ENCODE results near the gene STK24.

DNA sequence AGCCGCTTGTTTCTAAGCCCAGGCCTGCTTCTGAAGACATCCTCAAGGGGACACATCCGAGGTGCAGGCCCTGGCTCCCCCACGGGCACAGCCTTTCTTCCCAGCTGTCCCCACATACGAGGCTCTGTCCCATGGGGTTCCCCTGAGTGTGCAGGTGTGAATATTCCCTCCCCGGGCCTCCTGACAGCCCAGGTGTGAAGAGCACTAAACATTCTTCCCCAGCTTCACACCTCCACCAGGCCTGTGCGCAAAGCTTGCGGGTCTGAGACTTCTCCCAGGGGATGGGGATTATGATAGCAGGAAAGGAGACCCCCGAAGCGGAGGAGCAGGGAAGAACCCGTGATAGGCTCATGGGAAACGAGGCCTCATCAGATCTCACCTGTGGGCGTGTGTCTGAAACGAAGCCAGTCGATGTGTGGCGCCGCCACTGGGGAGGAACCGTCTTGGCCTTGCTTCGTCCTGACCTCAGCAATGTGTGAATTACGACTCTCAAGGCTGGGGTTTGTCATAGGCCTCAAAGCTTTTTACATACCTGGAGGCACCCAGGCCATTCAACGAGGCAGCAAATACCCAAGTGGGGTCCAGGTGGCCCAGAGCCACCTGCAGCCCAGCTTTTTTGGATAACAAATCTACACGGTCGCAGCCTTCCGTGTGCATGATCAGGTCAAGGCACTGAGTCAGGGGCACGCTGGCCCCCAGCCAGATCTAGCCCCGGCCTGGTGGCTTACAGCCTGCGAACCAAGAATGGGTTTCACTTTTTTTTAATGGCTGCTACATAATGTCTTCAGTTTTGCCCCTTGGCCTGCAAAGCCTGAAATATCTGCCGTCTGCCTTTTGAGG, 134.3 kb downstream of the STK24 start:
- no peak for TF ChIP-seq RAD21 (IDR thresholded peaks at IDR 0.05; ENCODE audit: low read depth)
- TF ChIP-seq, protein P1, sequence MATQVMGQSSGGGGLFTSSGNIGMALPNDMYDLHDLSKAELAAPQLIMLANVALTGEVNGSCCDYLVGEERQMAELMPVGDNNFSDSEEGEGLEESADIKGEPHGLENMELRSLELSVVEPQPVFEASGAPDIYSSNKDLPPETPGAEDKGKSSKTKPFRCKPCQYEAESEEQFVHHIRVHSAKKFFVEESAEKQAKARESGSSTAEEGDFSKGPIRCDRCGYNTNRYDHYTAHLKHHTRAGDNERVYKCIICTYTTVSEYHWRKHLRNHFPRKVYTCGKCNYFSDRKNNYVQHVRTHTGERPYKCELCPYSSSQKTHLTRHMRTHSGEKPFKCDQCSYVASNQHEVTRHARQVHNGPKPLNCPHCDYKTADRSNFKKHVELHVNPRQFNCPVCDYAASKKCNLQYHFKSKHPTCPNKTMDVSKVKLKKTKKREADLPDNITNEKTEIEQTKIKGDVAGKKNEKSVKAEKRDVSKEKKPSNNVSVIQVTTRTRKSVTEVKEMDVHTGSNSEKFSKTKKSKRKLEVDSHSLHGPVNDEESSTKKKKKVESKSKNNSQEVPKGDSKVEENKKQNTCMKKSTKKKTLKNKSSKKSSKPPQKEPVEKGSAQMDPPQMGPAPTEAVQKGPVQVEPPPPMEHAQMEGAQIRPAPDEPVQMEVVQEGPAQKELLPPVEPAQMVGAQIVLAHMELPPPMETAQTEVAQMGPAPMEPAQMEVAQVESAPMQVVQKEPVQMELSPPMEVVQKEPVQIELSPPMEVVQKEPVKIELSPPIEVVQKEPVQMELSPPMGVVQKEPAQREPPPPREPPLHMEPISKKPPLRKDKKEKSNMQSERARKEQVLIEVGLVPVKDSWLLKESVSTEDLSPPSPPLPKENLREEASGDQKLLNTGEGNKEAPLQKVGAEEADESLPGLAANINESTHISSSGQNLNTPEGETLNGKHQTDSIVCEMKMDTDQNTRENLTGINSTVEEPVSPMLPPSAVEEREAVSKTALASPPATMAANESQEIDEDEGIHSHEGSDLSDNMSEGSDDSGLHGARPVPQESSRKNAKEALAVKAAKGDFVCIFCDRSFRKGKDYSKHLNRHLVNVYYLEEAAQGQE (IDR thresholded peaks at IDR 0.05; ENCODE audit: low read depth): no peak
